NCI-H1694 treated with DMSO at 0.1 percent for 48 hours (cell line): ENCODE results near the gene DACH1.
"Not testable (repeated sequence)": the region's sequence is repeated elsewhere in the genome, so short reads cannot be mapped to it uniquely, and the experiment has no call there.

Experiments used
- DNase-seq: peaks from one replicate; lab custom pipeline; 2025; lab: John Stamatoyannopoulos, UW

DACH1 gene

DNA sequence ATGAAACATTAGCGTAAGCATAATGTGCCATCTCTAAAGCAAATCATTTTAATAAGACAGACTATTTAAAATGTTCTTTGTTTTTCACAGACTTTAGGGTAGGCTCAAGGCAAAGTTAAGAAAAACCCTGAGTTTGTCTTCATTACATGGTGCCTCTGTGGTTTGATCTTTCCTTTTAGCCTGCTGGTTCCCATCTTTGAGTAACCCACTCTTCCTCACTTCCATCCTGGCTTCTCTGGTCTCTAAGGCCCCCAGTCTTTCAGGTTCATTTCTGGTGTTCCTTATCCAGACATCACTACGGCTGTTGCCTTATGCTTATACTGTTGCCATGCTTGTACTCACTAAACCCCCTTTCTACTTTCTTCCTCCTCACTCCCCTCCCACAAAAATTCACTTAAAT lies 38.4 kb downstream of the DACH1 start:
- no peak for DNase-seq

DNA sequence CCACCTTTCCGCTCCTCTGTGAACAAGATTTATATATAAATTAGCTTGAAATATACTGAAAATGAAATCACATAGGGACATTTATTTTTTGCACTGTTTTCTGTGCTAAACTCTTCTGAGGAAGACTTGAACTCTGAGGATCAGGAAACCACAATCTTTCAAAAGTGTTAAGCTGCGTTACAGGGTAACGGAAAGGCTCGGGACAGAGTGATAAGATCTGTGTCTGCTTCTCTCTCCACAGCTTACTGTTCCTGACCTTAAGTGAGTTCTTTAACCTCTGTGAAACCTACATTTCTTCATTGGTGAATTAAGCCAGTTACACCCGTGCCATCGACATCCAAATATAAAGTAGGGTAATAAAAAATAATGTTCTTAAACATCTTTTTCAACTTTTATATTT lies 38.9 kb downstream of the DACH1 start:
- no peak for DNase-seq

DNA sequence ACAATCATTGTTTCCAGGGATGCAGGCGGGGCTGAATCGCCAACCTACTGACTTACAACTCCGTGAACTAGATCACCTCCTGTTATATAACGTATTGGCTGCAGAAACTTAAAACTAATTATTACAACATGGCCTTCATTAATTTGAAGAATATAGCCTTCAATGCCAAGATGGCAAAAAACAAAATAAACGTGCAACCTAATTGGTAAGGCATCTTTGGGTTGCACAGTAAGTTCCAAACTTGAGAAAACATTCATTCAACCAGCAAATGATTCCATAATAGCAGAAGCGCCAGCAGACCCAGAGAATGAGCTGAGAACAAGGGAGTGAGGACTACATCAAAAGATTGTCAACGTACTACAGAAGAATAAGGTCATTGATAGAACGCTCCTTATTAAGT lies 39.8 kb downstream of the DACH1 start:
- no peak for DNase-seq

DNA sequence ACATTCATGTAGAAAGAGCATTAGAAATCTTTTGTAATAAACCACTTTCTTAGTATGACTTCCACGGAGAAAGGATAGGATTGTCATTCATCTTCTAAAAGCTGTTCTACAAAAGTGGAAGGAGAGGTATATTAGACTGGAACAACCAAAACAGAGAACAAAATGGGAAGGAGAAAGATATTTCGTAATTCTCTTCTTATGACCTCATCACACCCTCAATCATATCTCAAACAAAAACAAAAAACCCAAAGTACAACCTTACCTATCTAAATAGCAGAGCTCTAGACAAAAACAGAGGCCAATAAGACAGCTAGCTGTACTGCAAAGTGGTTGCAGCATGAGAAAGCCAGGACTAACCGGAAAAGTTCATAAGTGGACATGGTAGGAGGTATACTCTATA lies 46.3 kb downstream of the DACH1 start:
- no peak for DNase-seq

DNA sequence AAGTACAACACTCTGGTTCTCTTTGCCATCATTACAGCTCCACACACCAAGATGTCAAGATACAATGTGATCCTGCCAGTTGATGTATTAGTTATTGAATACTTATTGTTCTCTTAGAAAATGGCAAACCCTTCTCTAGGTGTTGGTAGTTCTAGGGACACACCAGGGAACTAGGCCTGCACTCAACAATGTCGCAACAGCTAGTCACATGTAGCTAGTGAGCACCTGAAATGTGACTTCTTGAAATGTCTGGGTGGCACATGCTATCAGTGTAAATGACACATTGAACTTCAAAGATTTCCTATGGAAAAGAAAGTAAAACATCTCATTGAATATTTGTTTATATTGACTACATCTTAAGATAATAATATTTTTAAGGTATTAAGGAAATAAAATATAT lies 49.7 kb downstream of the DACH1 start:
- no peak for DNase-seq

DNA sequence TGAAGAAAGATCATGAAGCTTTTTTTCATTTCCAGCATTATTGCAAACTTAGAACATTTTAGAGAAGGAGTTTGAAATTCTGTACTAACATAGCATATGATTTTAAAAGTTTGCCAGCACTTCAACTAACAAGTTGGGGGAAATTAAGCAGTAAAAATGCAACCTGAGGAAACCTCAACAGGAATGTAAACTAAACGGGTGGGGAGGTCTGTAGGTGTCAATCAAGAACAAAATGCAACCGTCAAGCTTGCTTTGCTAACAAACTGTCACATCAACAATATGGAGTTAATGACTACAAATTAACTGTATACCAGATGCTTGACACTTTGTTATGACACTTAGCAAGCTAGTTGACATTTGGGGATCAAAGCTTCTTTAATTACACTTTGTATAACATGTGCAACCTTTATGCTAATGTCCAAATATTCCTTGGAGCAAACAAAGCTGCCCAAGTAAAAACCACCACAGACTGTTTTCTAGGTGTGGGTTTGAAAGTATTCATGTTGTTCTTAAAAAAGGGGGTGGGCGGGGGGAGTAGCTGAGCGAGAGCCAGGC lies 52.1 kb downstream of the DACH1 start:
- peak; percentile 87 for DNase-seq

DNA sequence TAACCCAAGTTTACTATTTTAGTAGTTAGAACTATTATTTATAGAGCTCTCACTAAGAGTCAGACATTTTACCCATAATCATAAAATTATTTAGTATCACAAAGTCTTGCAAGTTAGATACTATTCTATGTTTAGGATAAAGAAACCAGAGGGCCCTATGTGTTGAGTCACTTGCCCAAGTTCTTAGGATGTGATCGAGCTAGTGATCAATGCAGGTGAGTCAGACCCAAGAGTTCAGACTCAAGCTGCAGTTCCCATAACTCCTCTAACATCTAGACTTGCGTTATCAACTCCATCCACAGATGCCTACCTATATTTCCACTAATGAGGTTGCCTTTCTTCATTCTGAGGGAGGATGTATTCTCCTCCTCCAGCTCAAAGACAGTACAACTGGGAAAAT lies 53.8 kb downstream of the DACH1 start:
- no peak for DNase-seq

DNA sequence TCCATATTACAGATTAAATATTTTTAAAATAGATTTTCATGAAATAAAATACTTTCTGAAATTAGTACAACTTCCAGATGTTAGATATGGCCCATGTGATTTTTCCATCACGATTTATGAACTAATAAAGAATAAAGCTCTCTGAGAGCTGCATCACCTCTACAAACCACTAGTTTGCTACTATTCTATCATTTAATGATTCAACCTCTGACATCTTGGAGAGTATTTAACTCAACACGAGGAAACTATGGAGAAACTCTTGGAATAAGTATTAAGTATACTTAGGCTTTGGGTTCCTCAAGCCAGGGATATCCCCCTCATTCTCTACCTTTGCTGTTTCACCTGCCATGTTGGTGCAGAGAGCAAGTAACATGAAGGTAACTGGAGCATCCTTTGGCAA lies 55.7 kb downstream of the DACH1 start:
- no peak for DNase-seq

DNA sequence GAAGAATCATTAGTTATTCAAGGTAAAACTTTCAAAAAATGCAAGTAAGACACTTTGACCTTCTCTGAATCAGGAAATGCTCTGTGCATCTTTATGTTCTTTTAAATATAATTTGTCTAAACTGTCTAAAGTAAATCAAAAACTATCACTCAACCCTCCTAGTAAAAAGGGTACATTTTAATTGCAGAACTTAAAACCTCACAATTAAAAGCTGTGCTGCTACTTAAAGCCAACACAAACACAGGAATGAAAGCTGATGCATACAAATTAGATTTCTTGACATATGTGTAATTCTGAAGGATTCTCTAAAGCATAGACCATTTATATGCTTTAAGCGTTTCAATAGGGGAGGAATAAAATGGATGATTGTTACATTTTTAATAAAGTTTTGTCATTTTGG lies 58.3 kb downstream of the DACH1 start:
- no peak for DNase-seq

DNA sequence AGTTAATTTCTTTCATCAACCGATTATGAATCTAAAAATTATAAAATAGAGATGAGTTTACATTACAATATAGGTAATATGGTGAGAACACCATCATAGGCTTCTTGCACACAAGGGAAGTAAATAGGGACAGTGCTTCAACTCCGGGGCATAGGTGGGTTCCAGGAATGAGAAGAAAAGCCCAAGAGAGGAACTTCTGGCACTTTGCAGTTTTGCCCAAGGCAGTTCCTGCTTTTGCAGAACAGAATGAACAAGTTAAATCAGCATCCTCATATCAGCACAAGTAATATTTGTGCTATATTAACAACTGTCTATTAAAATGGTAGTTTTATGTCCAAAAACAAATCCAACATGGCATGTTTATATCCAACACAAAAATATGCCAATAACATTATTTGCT lies 60.1 kb downstream of the DACH1 start:
- DNase-seq: no peak

DNA sequence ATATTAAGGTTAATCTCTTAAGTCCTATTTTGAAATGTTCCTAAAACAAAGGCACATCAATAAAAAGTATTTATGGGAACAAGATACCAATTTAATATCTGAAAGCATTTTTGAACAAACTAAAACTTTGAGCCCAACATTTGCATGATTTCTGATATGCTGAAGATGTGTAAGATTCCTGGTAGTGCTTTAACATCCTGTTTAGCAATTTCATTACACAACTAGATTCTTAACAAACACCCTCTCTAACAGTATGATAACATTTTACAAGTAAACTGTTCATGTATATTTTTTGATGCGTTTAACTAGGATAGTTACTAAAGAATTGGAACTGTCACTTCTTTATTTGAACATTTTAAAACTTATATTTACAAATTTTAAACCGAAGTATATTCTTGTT lies 63.9 kb downstream of the DACH1 start:
- DNase-seq: peak; percentile 47

DNA sequence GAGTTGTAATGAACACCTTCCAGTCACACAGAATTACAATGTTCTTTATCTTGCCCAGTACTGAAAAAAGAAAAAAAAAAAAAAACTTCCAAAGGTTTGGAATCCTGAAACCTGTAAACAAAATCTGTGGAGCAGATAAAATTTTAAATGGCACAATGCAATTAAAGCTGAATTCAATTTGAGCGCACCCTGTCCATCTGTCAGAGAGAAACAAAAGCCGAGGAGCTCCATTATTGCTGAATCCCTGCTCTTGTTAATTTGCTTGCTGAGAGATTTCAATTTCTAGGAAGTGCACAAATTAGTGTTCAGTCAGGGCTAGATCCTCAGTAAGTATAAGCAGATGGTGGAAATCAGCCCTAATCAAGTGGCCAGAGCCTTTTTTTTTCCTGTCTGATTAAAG lies 65.2 kb downstream of the DACH1 start:
- peak; percentile 99 for DNase-seq

DNA sequence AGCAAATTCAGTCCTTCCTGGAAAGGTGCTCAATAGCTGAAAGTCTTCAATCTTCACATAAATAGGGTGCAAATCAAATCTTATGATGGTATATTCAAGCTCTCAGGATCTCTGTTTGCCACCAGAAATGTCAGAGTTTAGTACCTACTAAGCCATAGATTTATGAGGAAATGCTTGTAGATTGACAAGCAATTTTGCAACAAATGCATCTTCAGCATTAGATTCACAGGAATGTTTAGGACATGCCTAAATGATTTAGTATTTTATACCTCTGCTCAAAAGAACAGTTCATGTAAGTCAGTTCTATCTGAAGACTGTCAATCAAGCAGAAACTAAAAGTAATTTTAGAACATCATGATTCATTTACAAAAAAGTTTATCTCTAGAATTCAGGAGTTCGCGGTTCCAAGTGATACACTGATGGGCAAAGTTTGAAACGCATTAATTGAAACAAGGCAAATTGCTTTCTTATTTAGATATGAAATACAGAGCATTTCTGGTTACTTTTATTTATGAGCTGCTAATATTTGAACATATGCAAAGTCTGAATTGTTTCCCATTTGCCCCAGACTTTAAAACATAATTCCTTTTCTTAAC lies 65.7 kb downstream of the DACH1 start:
- DNase-seq: peak; percentile 41

DNA sequence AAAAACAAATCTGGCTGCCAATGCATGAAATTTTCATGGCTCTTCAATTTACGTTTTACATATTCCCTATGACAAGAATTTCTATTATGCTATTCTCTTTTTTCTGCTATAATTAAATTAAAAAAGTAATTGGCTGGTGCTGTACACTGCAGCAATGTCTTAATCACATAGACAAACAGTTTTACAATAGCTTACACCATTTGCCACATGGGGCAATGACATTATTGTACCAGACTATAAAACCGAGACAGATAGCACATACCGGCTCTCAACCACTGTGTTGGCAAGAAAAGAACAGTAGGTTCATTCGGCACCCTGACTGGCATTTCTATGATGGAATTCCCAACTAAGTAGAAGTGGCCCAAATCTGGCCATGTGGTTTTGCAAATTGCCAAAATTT lies 67.7 kb downstream of the DACH1 start:
- peak; percentile 44 for DNase-seq

DNA sequence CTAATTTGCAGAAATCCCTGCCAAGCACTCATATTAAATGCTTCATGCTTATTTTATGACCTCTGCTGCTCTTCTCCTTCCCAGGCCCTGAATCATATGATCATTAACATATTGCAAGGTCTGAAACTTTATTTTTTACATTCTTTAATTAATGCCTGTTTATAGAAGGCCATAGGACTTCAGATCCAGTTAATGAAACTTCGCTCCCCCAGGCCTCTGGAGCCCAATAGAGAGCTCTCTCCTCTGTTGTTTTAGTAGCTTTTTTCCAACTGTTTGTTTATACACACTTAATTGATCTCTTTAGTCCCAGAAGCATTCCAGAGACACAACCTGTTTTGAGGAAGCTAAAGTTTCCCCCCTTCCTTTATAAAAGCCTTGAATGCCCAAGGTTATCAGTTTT lies 68.3 kb downstream of the DACH1 start:
- DNase-seq: peak; percentile 37

DNA sequence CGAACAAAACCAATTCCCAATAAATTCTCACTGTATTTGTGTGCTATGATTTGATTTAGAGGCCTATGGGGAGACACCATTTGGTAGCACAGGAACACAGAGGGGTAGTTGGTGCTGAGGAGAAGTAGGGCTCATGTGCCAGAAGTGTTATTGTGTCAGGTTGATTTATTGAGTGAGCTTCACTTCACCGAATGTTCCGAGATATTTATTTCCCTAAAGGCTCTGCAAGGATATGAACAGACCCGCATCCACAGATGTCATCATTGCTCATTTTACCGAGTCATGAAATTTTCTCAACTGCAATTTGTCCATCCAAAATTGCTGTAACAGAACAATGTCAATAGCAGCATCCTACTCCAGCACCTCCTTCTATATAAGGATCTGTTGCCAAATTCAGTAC lies 69.5 kb downstream of the DACH1 start:
- DNase-seq: peak; percentile 96

DNA sequence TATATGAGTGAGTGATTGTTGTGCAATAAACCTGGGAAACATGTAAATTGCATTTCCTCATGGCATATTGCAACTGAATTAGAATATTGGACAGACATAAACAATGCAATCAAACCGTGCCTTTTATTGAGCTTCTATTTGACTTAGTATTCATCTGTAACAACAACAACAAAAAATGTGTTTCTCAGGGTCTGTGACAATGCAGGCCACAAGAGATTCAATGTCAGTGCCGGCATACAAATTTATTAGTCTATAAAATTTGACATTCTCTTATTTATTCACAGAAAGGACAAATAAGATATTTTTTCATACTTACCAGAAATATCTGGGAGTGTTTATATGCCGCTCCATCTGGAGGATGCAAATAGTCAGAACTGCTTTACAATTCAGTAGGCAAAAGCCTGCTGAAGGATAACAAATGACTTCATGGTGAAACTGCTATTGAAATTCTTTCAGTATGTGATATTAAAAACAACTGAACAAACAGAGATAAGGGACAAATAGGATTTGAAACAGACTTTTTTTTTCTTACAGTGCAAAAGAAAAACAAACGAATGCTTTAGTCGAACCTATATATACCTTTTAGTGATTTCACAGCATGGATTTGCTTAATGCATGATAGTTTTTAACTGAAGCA lies 77.2 kb downstream of the DACH1 start:
- no peak for DNase-seq

DNA sequence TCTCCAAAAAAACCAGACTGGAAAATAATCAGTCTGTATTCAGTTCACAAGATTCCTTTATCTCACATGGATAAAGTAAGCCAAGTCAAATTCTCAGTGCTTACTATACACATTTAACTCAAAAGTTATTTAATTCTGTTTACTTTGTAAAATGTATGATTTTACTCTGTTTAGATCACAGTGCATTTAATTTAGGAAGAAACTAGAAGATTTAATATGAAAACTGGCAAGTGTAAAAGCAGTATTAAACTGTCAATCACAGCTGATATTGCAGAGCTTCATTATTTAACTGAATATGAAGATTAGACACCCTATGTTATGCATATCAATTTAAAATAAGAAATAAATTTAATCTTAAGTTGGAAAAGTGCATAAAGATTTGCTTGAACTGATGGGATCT lies 78.0 kb downstream of the DACH1 start:
- no peak for DNase-seq

DNA sequence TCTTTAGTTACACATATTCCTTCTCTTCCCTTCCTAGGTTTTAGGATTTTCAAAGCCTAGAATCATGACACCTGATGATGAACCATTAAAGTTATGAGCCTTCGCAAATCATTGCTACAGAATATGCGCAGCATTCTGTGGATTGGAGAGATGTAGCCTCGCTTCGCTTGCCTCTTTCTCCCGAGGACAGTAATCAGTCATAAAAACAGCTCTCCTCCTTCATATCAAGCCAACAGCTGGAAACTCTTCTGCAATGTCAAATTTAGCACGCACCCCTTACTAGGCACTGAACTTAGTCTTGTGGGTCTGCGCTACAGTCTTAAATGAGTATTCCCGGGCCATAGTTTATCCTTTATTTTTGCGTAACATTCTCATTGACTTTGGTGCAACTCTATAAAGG lies 79.6 kb downstream of the DACH1 start:
- no peak for DNase-seq

DNA sequence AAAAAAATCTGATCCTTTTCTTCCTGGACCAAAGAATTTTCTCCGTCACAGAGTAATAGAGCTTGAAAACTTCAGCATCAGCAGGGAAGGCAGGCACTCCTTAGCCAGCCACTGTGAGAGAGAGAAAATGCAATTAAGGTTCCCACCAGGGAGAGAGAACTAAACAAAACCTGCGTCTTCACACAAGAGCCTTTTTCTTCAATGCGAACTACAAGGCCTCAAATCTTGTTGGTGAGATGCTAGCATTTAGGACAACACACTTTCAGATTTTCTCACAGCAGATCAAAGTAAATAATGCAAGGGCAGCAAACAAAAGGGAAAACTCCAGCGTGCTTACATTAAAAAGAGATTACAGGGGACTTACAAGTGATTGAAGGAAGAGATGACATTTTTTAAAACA lies 80.1 kb downstream of the DACH1 start:
- no peak for DNase-seq

DNA sequence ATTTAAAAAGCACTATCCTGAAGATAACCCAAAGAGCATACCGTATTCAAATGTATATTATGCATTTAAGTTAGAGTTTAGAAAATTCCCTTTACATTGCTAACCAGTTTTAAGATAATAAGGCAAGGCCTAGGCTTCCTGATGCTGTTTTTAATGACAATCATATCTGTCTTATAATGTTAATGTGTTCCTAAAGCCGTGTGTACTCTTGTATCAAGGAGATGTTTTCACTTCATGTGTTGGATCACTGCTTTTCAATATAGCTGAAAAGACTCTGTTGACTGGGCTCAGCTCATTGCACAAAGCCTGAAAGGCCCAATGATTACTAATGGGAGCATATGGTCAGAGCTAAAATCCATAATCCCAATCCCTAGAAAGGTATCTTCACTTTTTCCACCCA lies 81.6 kb downstream of the DACH1 start:
- no peak for DNase-seq

DNA sequence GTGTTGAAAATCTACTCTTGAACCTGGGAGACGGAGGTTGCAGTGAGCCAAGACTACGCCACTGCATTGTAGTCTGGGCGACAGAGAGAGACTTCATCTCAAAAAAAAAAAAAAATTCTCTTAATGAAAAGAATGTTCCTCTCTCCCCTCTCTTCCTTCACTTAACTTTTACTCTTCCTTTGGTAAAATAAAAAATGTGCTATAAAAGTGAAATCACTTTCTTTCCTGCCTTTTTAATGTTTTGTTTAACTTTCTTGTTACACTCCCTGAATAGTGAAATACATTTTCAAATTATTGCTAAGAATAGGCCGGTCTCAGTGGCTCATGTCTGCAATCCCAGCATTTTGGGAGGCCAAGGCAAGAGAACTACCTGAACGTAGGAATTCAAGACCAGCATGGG lies 86.5 kb downstream of the DACH1 start:
- DNase-seq: no peak

DNA sequence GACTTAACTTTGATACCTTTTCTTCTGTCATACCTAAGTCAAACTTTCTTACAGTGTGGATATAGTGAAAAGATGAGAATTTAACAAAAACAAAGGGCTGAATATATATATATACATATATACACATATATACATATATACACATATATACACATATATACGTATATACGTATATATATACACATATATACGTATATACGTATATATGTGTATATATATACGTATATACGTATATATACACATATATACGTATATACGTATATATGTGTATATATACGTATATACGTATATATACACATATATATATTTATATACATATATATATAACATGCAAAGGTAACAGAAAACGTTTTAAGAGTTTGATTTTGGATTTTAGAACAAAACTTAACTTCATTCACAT lies 88.0 kb downstream of the DACH1 start:
- not testable (repeated sequence) for DNase-seq

DNA sequence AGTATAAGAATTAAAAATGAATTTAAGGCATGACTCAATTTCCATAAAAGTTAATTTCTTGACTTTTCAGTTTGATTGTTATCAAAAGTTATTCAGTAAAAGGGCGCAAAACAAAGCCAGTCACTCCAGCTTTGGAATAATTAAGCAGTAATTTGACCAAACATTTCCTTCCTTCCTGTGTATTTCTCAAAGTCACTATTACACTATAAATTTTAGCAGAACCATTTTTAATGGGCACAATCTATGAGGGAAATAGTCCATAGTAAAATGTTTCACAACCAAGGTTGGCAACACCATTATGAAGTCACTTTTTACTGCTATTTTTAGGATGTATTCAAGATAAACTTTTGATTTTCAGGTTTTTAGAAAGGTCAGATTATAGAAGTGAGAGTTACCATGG lies 91.0 kb downstream of the DACH1 start:
- DNase-seq: no peak
